ENCODE data around the gene MMAA. TPM values are rescaled to one million over a fixed set of nuclear protein-coding genes. Genes with fewer than 3 reads are reported as not detected.

The MMAA gene
- polyA plus RNA-seq, 6 donors from 2014 or later: 5.9 to 14.2 (median 8.1) TPM

- ATAC-seq (ENCODE audit: low read depth in 2 of 2) (no peak), DNase-seq (no peak)
- Mint-ChIP-seq H3K27me3 (peaks cover 4 to 28% (median 18%) of the 10 kb centered on the region in 3 donors), H3K4me1 (no peaks in the 10 kb centered on the region), H3K27ac (peak overlapping the region in 1 of 6 donors; percentile 17), H3K9me3 (peaks cover 0 to 14% (median 7%) of the 10 kb centered on the region in 7 donors), H3K4me3 (no peak overlapping the region), H3K36me3 (peaks cover 0 to 8% of the 10 kb centered on the region in 2 donors)
Observed at GRCh38 chr4:145697332-145697731, 78.1 kb downstream of the MMAA start.

GRCh38 chr4:145698507-145698906 lies 79.3 kb downstream of the MMAA start:
- Mint-ChIP-seq H3K36me3 (peaks cover 0 to 8% of the 10 kb centered on the region in 2 donors), H3K4me1 (no peaks in the 10 kb centered on the region), H3K4me3 (no peak overlapping the region), H3K27ac (no peak overlapping the region), H3K27me3 (peaks cover 4 to 28% (median 18%) of the 10 kb centered on the region in 3 donors), H3K9me3 (peaks cover 0 to 14% (median 7%) of the 10 kb centered on the region in 7 donors)
- no peak for DNase-seq
- no peak for ATAC-seq (ENCODE audit: low read depth in 2 of 2)

GRCh38 chr4:145703850-145704497 lies 84.8 kb downstream of the MMAA start:
- H3K4me1 Mint-ChIP-seq: no peaks in the 10 kb centered on the region
- ATAC-seq (ENCODE audit: low read depth in 2 of 2) (no peak), DNase-seq (no peak)
- H3K36me3 Mint-ChIP-seq: peaks cover 0 to 8% of the 10 kb centered on the region in 2 donors
- H3K4me3 Mint-ChIP-seq: no peak overlapping the region
- H3K9me3 Mint-ChIP-seq: peaks cover 0 to 5% (median 2%) of the 10 kb centered on the region in 7 donors
- H3K27ac Mint-ChIP-seq: no peak overlapping the region
- peaks cover 0 to 31% (median 20%) of the 10 kb centered on the region in 3 donors for H3K27me3 Mint-ChIP-seq

- ATAC-seq (ENCODE audit: low read depth in 2 of 2) (no peak), DNase-seq (no peak)
- Mint-ChIP-seq H3K27ac (no peak overlapping the region), H3K4me1 (no peaks in the 10 kb centered on the region), H3K27me3 (peaks cover 0 to 14% (median 13%) of the 10 kb centered on the region in 3 donors), H3K4me3 (no peak overlapping the region), H3K36me3 (peaks cover 11 to 25% of the 10 kb centered on the region in 2 donors), H3K9me3 (peaks cover 12 to 49% (median 23%) of the 10 kb centered on the region in 7 donors)
Observed at GRCh38 chr4:145709336-145709735, 90.2 kb downstream of the MMAA start.

Other genes starting within 250 kb of the MMAA start
- gene SMAD1, start 137.5 kb upstream of the MMAA start, polyA plus RNA-seq (ENCODE audit: low read depth in 6 of 6): 1 to 10 TPM in 1 of 6 donors, under 1 TPM in 2, not detected in 3; 0.30 to 1.6 (median 0.41) TPM
- not detected for gene C4orf51, start 60.8 kb downstream of the MMAA start, polyA plus RNA-seq (ENCODE audit: low read depth in 6 of 6)